Pancreas (tissue), 10 donors: ENCODE results near the gene UBIAD1. TPM values are rescaled to one million over a fixed set of nuclear protein-coding genes. Genes with fewer than 3 reads are reported as not detected.

Source experiments
- ATAC-seq, 4 donors: fragments of 200-7000 bp; cut with Tn5 transposase; one replicate each; pipeline versions ENCODE4 v1.8.0 to v1.9.1; 2020; ENCODE audit warnings: mild to moderate bottlenecking in 4 of 4, moderate library complexity in 4 of 4
- DNase-seq, 6 donors: peaks; one replicate each; pipeline ENCODE4 v3.0.0-alpha.2; 2020
- FAIRE-seq: peaks from 2 replicates; lab custom pipeline; 2012; peaks lifted over from hg19 to GRCh38; lab: Jason Lieb, UNC
- H3K27ac ChIP-seq, 4 donors: fragments of 200-600 bp; sonication (generic); 1 replicate in 3 of 4; 2 replicates in 1 of 4; pipeline versions ENCODE4 v1.5.0 to v1.8.0; 2020
- H3K27me3 ChIP-seq, 4 donors: fragments of 200-600 bp; one replicate each; pipeline ENCODE4 v1.8.0; 2021
- H3K36me3 ChIP-seq, 3 donors: fragments of 200-600 bp; sonication (generic) in 1 of 3; one replicate each; pipeline versions ENCODE4 v1.5.0 to v1.8.0; 2020 to 2021
- H3K4me1 ChIP-seq, 3 donors: fragments of 200-600 bp; one replicate each; pipeline ENCODE4 v1.8.0; 2021
- H3K4me3 ChIP-seq, 4 donors: fragments of 200-600 bp; sonication (generic) in 2 of 4; one replicate each; pipeline versions ENCODE4 v1.5.0 to v1.8.0; 2020 to 2021
- H3K9me3 ChIP-seq, 4 donors: fragments of 200-600 bp; one replicate each; pipeline ENCODE4 v1.8.0; 2021
- CTCF ChIP-seq, 4 donors: fragments of 200-600 bp; sonication (generic) in 3 of 4; IDR thresholded peaks; one replicate each; pipeline versions ENCODE4 v1.5.0 to v1.8.0; 2021; ENCODE audit warnings: antibody characterized with exemption in 4 of 4
- WGBS, 2 donors: extraction: QIAGEN DNeasy Blood & Tissue Kit; methylation state at CpG; one replicate each; pipeline ENCODE4 v1.1.7; 2013; 5-methylcytosine and 5-hydroxymethylcytosine counted together
- intact Hi-C, 3 donors: fragments of 100-400 bp; cut with DNase I; formaldehyde crosslinking; loops; one replicate each; pipeline versions ENCODE4 v1.11.1 to v1.14.2; 2022
- polyA plus RNA-seq, 2 donors: library from polyadenylated mRNA; stranded (reverse); fragments of 200-250 nt; gene quantifications; one replicate each; pipeline ENCODE4 v1.2.3, GENCODE V29; 2013
- total RNA-seq, 6 donors: library from RNA; stranded (reverse); fragmentation: NEBNext Ultra II Directional in 4 of 6; extraction: Animal tissue kit (Norgen Biotek cat#: 25700) in 4 of 6; gene quantifications; one replicate each; pipeline versions ENCODE4 v1.2.1 to v1.2.4, GENCODE V29; 2021 to 2023
- donor health status: healthy with polysubstance abuse.
- donor health status: DM: no; HTN: no; CAD: no; lungs with moderate emphysema.
- donor health status: DM: no; HTN: no; CAD: no.
- donor health status: control.
- donor health status: control.
- donor health status: Bipolar disorder and iron deficiency.
- donor health status: DM: yes; HTN: yes; CAD: no.
- donor health status: DM: no; HTN: no; CAD: no.
- donor health status: DM: no; HTN: no; CAD: no.
- donor health status: DM: yes; HTN: yes; CAD: no.

Gene UBIAD1
- total and polyA plus RNA-seq, 8 donors, result 3.7 to 13.9 (median 7.6) TPM

GRCh38 chr1:11311816-11312755, 39.1 kb downstream of the UBIAD1 start:
- WGBS, 2 donors, result 55 to 71% methylated on average over 15 of the region's 15 CpGs
- no peak overlapping the region for H3K27ac ChIP-seq
- no peak for DNase-seq
- FAIRE-seq, result no peak
- no peak overlapping the region for H3K4me3 ChIP-seq
- ATAC-seq, result no peak
- H3K27me3 ChIP-seq, result no peaks in the 10 kb centered on the region
- H3K9me3 ChIP-seq, result no peaks in the 10 kb centered on the region
- no peaks in the 10 kb centered on the region for H3K4me1 ChIP-seq
- H3K36me3 ChIP-seq, result no peaks in the 10 kb centered on the region
- no peak for TF ChIP-seq CTCF (IDR thresholded peaks at IDR 0.05)
- intact Hi-C loops, result no loop called here

- DNase-seq (no peak), ATAC-seq (no peak), FAIRE-seq (no peak)
- Histone ChIP-seq H3K27me3 (no peaks in the 10 kb centered on the region), H3K4me3 (no peak overlapping the region), H3K27ac (no peak overlapping the region), H3K36me3 (no peaks in the 10 kb centered on the region), H3K4me1 (no peaks in the 10 kb centered on the region), H3K9me3 (no peaks in the 10 kb centered on the region)
- 54 to 59% methylated on average over 8 of the region's 8 CpGs for WGBS, 2 donors
- intact Hi-C loops, result no loop called here
- TF ChIP-seq CTCF (IDR thresholded peaks at IDR 0.05), result no peak
Measured at GRCh38 chr1:11314959-11315358, 42.0 kb downstream of the UBIAD1 start.

GRCh38 chr1:11316701-11317100, 43.7 kb downstream of the UBIAD1 start:
- DNase-seq (no peak), FAIRE-seq (no peak), ATAC-seq (no peak)
- Histone ChIP-seq H3K27me3 (no peaks in the 10 kb centered on the region), H3K4me3 (no peak overlapping the region), H3K9me3 (no peaks in the 10 kb centered on the region), H3K27ac (no peak overlapping the region), H3K36me3 (no peaks in the 10 kb centered on the region), H3K4me1 (no peaks in the 10 kb centered on the region)
- intact Hi-C loops, result no loop called here
- WGBS, 2 donors, result 53 to 54% methylated on average over 5 to 6 of the region's 6 CpGs
- no peak for TF ChIP-seq CTCF (IDR thresholded peaks at IDR 0.05)

- ATAC-seq (no peak), FAIRE-seq (no peak)
- 69 to 71% methylated on average over 11 of the region's 11 CpGs for WGBS, 2 donors
Measured at GRCh38 chr1:11318982-11319381, 46.0 kb downstream of the UBIAD1 start.

More at GRCh38 chr1:11318982-11319381, 46.0 kb downstream of the UBIAD1 start:
- TF ChIP-seq CTCF (IDR thresholded peaks at IDR 0.05), result no peak
- H3K4me1 ChIP-seq, result no peaks in the 10 kb centered on the region
- H3K9me3 ChIP-seq, result no peaks in the 10 kb centered on the region
- H3K27me3 ChIP-seq, result no peaks in the 10 kb centered on the region
- no peaks in the 10 kb centered on the region for H3K36me3 ChIP-seq
- no peak overlapping the region for H3K27ac ChIP-seq
- no peak overlapping the region for H3K4me3 ChIP-seq
- DNase-seq, result no peak
- intact Hi-C loops, result no loop called here
